Trophoblast cell (in vitro differentiated cells and primary cell): ENCODE data around the gene SOX2.

ENCODE experiments used
- DNase-seq, 2 donors: peaks; one replicate each; pipeline ENCODE4 v3.0.0-alpha.2; 2016
- H2AFZ ChIP-seq: 2 replicates; pipeline ENCODE4 v1.6.1; 2013; ENCODE audit warnings: low read length, moderate library complexity, mild to moderate bottlenecking; ENCODE audit not compliant: insufficient read depth, poor library complexity
- H2AK5ac ChIP-seq: 2 replicates; pipeline ENCODE4 v1.6.1; 2013; ENCODE audit warnings: mild to moderate bottlenecking, low read length
- H2BK120ac ChIP-seq: 2 replicates; pipeline ENCODE4 v1.6.1; 2013; ENCODE audit warnings: low read length, mild to moderate bottlenecking, moderate library complexity; ENCODE audit not compliant: insufficient read depth, poor library complexity
- H2BK12ac ChIP-seq: 2 replicates; pipeline ENCODE4 v1.6.1; 2013; ENCODE audit warnings: mild to moderate bottlenecking, low read length, moderate library complexity
- H2BK5ac ChIP-seq: 2 replicates; pipeline ENCODE4 v1.6.1; 2013; ENCODE audit warnings: low read length, low read depth, moderate library complexity, mild to moderate bottlenecking; ENCODE audit not compliant: poor library complexity
- H3K14ac ChIP-seq: 2 replicates; pipeline ENCODE4 v1.6.1; 2013; ENCODE audit warnings: mild to moderate bottlenecking, low read length
- H3K18ac ChIP-seq: 2 replicates; pipeline ENCODE4 v1.6.1; 2013; ENCODE audit warnings: mild to moderate bottlenecking, low read length
- H3K23ac ChIP-seq: 2 replicates; pipeline ENCODE4 v1.6.1; 2013; ENCODE audit warnings: low read length
- H3K27ac ChIP-seq: 2 replicates; pipeline ENCODE4 v1.5.1; 2013; ENCODE audit warnings: low read depth, mild to moderate bottlenecking, inconsistent platforms, low read length, moderate library complexity
- H3K27me3 ChIP-seq: 2 replicates; pipeline ENCODE4 v1.6.1; 2013; ENCODE audit warnings: inconsistent platforms, mild to moderate bottlenecking, low read length, moderate library complexity; ENCODE audit not compliant: insufficient read depth
- H3K36me3 ChIP-seq, 2 experiments: 1 replicate in 1 of 2; 2 replicates in 1 of 2; pipeline ENCODE4 v1.6.1; 2013; ENCODE audit warnings: low read length in 2 of 2, mild to moderate bottlenecking in 2 of 2, moderate library complexity in 1 of 2; ENCODE audit not compliant: insufficient read depth in 2 of 2, control insufficient read depth in 1 of 2
- H3K4ac ChIP-seq: 2 replicates; pipeline ENCODE4 v1.6.1; 2013; ENCODE audit warnings: low read depth, mild to moderate bottlenecking, low read length, moderate library complexity
- H3K4me1 ChIP-seq, 2 experiments: 1 replicate in 1 of 2; 2 replicates in 1 of 2; pipeline ENCODE4 v1.6.1; 2013; ENCODE audit warnings: low read length in 2 of 2, mild to moderate bottlenecking in 2 of 2, moderate library complexity in 1 of 2; ENCODE audit not compliant: insufficient read depth in 2 of 2, control insufficient read depth in 1 of 2
- H3K4me2 ChIP-seq: 2 replicates; pipeline ENCODE4 v1.6.1; 2013; ENCODE audit warnings: inconsistent platforms, mild to moderate bottlenecking, low read length, moderate library complexity
- H3K4me3 ChIP-seq: 2 replicates; pipeline ENCODE4 v1.5.1; 2013; ENCODE audit warnings: mild to moderate bottlenecking, low read depth, low read length, inconsistent platforms
- H3K79me1 ChIP-seq: one replicate; pipeline ENCODE4 v1.6.1; 2013; ENCODE audit warnings: low read length
- H3K79me2 ChIP-seq: 2 replicates; pipeline ENCODE4 v1.6.1; 2013; ENCODE audit warnings: low read length, mild to moderate bottlenecking; ENCODE audit not compliant: control insufficient read depth, insufficient read depth, poor library complexity
- H3K9ac ChIP-seq: 2 replicates; pipeline ENCODE4 v1.6.1; 2013; ENCODE audit warnings: mild to moderate bottlenecking, low read length
- H3K9me3 ChIP-seq: 2 replicates; pipeline ENCODE4 v1.6.1; 2013; ENCODE audit warnings: low read depth, mild to moderate bottlenecking, control low read depth, inconsistent platforms, low read length; ENCODE audit not compliant: insufficient read depth
- H4K12ac ChIP-seq: 2 replicates; pipeline ENCODE4 v1.6.1; 2013; ENCODE audit warnings: low read depth, mild to moderate bottlenecking, low read length, moderate library complexity
- H4K8ac ChIP-seq: 2 replicates; pipeline ENCODE4 v1.6.1; 2013; ENCODE audit warnings: low read depth, mild to moderate bottlenecking, low read length, moderate library complexity
- H4K91ac ChIP-seq: one replicate; pipeline ENCODE4 v1.6.1; 2013; ENCODE audit warnings: low read depth, mild to moderate bottlenecking, low read length, moderate library complexity
- WGBS: extraction: QIAGEN DNeasy Blood & Tissue Kit; methylation state at CpG from one replicate; pipeline ENCODE4 v1.1.7; 2013; ENCODE audit warnings: missing lambda C conversion rate; ENCODE audit not compliant: insufficient read length, insufficient coverage; ENCODE audit errors: extremely low coverage; 5-methylcytosine and 5-hydroxymethylcytosine counted together

The SOX2 gene

GRCh38 chr3:181730934-181731333, 19.2 kb downstream of the SOX2 start:
- Histone ChIP-seq H3K27ac (no peak overlapping the region), H4K8ac (no peak overlapping the region), H2BK120ac (no peak overlapping the region), H4K91ac (no peak overlapping the region), H3K4me1 (peaks cover 0 to 7% of the 10 kb centered on the region in 2 experiments), H3K4me3 (no peak overlapping the region), H3K79me2 (no peaks in the 10 kb centered on the region), H4K12ac (no peak overlapping the region), H3K9ac (no peak overlapping the region), H2BK5ac (no peak overlapping the region), H3K4ac (no peak overlapping the region), H2BK12ac (no peak overlapping the region), H3K36me3 (no peaks in the 10 kb centered on the region), H3K9me3 (peaks cover 3% of the 10 kb centered on the region), H3K79me1 (no peaks in the 10 kb centered on the region), H3K27me3 (peaks cover 30% of the 10 kb centered on the region), H3K14ac (no peak overlapping the region), H3K23ac (no peak overlapping the region), H2AFZ (no peak overlapping the region), H2AK5ac (no peak overlapping the region), H3K18ac (no peak overlapping the region), H3K4me2 (no peak overlapping the region)
- no peak for DNase-seq
- no CpG with 5 or more reads among the region's 1 CpG for WGBS

- Histone ChIP-seq H3K4me1 (no peaks in the 10 kb centered on the region), H4K8ac (no peak overlapping the region), H2BK5ac (no peak overlapping the region), H3K4me3 (no peak overlapping the region), H3K79me2 (no peaks in the 10 kb centered on the region), H3K23ac (no peak overlapping the region), H3K4ac (no peak overlapping the region), H3K79me1 (no peaks in the 10 kb centered on the region), H2AFZ (no peak overlapping the region), H4K91ac (no peak overlapping the region), H4K12ac (no peak overlapping the region), H3K27ac (no peak overlapping the region), H3K4me2 (no peak overlapping the region), H3K18ac (no peak overlapping the region), H3K9me3 (no peaks in the 10 kb centered on the region), H2AK5ac (no peak overlapping the region), H3K27me3 (no peaks in the 10 kb centered on the region), H3K36me3 (no peaks in the 10 kb centered on the region), H2BK12ac (no peak overlapping the region), H3K14ac (no peak overlapping the region), H2BK120ac (no peak overlapping the region), H3K9ac (no peak overlapping the region)
- no peak for DNase-seq
- no CpG with 5 or more reads among the region's 7 CpGs for WGBS
Measured at GRCh38 chr3:181735911-181736310, 24.2 kb downstream of the SOX2 start.

- H3K36me3 ChIP-seq: no peaks in the 10 kb centered on the region
- H2BK12ac ChIP-seq: no peak overlapping the region
- H3K4me3 ChIP-seq: no peak overlapping the region
- H3K4me1 ChIP-seq: no peaks in the 10 kb centered on the region
- H3K9ac ChIP-seq: no peak overlapping the region
- no peak overlapping the region for H3K4me2 ChIP-seq
- no peak overlapping the region for H4K91ac ChIP-seq
- H2BK120ac ChIP-seq: no peak overlapping the region
- H2BK5ac ChIP-seq: no peak overlapping the region
- H2AK5ac ChIP-seq: no peak overlapping the region
- no peak overlapping the region for H3K18ac ChIP-seq
- no peaks in the 10 kb centered on the region for H3K9me3 ChIP-seq
- H2AFZ ChIP-seq: no peak overlapping the region
- H4K8ac ChIP-seq: no peak overlapping the region
- no peak overlapping the region for H4K12ac ChIP-seq
- DNase-seq: no peak
- no peak overlapping the region for H3K23ac ChIP-seq
- no peak overlapping the region for H3K27ac ChIP-seq
- H3K14ac ChIP-seq: no peak overlapping the region
- no peaks in the 10 kb centered on the region for H3K79me1 ChIP-seq
- no peak overlapping the region for H3K4ac ChIP-seq
- H3K79me2 ChIP-seq: no peaks in the 10 kb centered on the region
- no peaks in the 10 kb centered on the region for H3K27me3 ChIP-seq
- no CpG with 5 or more reads among the region's 5 CpGs for WGBS
Measured at GRCh38 chr3:181738551-181738950, 26.8 kb downstream of the SOX2 start.

- WGBS: no CpG with 5 or more reads among the region's 4 CpGs
- Histone ChIP-seq H3K27me3 (no peaks in the 10 kb centered on the region), H3K4me3 (no peak overlapping the region), H3K9me3 (no peaks in the 10 kb centered on the region), H3K4me1 (no peaks in the 10 kb centered on the region), H2BK120ac (no peak overlapping the region), H3K36me3 (no peaks in the 10 kb centered on the region), H3K14ac (no peak overlapping the region), H3K23ac (no peak overlapping the region), H4K12ac (no peak overlapping the region), H3K4ac (no peak overlapping the region), H2BK5ac (no peak overlapping the region), H3K79me1 (no peaks in the 10 kb centered on the region), H3K79me2 (no peaks in the 10 kb centered on the region), H3K4me2 (no peak overlapping the region), H3K27ac (no peak overlapping the region), H3K18ac (no peak overlapping the region), H2BK12ac (no peak overlapping the region), H4K91ac (no peak overlapping the region), H4K8ac (no peak overlapping the region), H2AFZ (no peak overlapping the region), H2AK5ac (no peak overlapping the region), H3K9ac (no peak overlapping the region)
- DNase-seq: no peak
Measured at GRCh38 chr3:181739628-181740027, 27.9 kb downstream of the SOX2 start.
